Panc1 (cell line): ENCODE data around the gene EPHA3. TPM values are rescaled to one million over a fixed set of nuclear protein-coding genes. Genes with fewer than 3 reads are reported as not detected.

Experiments
- ATAC-seq: fragments of 200-7000 bp; cut with Tn5 transposase; 2 replicates; pipeline ENCODE4 v1.9.1; 2020; ENCODE audit warnings: mild to moderate bottlenecking, moderate library complexity
- BruUV-seq: library from RNA; stranded (reverse); fragments of 400-500 nt; replicated peaks from 2 replicates; lab custom pipeline; 2021; lab: Mats Ljungman, UMichigan
- CTCF ChIA-PET: fragments of 300-600 bp; sonication (Branson Sonifier 250); formaldehyde crosslinking; loops from one replicate; lab custom pipeline; 2022; ENCODE audit warnings: antibody characterized with exemption; lab: Charles Lee
- POLR2A ChIA-PET: fragments of 300-600 bp; sonication (Branson Sonifier 250); formaldehyde crosslinking; loops from one replicate; lab custom pipeline; 2022; ENCODE audit warnings: antibody characterized with exemption; lab: Charles Lee
- DNase-seq: peaks from one replicate; pipeline ENCODE4 v3.0.0-alpha.2; 2010; ENCODE audit warnings: low read depth, low spot score
- H3K27ac ChIP-seq: 2 replicates; pipeline ENCODE4 v1.5.1; 2011; ENCODE audit warnings: mild to moderate bottlenecking, low read length, inconsistent platforms
- H3K27me3 ChIP-seq: fragments of 200-500 bp; sonication (Bioruptor generic); 2 replicates; pipeline ENCODE4 v1.6.0; 2014; ENCODE audit warnings: low read length, inconsistent platforms; ENCODE audit not compliant: control insufficient read depth, insufficient read depth
- H3K36me3 ChIP-seq: fragments of 200-500 bp; sonication (Bioruptor generic); 2 replicates; pipeline ENCODE4 v1.5.1; 2014; ENCODE audit warnings: inconsistent platforms, mild to moderate bottlenecking, low read length, moderate library complexity; ENCODE audit not compliant: control insufficient read depth, insufficient read depth
- H3K4me1 ChIP-seq: 2 replicates; pipeline ENCODE4 v1.5.1; 2011; ENCODE audit warnings: inconsistent platforms, mild to moderate bottlenecking, low read length, moderate library complexity; ENCODE audit not compliant: control insufficient read depth, insufficient read depth
- H3K4me3 ChIP-seq, 2 experiments: 2 replicates each; pipeline ENCODE4 v1.5.1; 2011 to 2012; ENCODE audit warnings: low read depth in 2 of 2, low read length in 2 of 2, mild to moderate bottlenecking in 2 of 2, inconsistent platforms in 1 of 2, moderate library complexity in 1 of 2
- H3K9me3 ChIP-seq: fragments of 200-500 bp; sonication (Bioruptor generic); 2 replicates; pipeline ENCODE4 v1.5.1; 2014; ENCODE audit warnings: low read depth, mild to moderate bottlenecking, inconsistent platforms, low read length, moderate library complexity; ENCODE audit not compliant: control insufficient read depth, insufficient read depth
- POLR2AphosphoS5 ChIP-seq: IDR thresholded peaks from 2 replicates; pipeline ENCODE4 v1.6.1; 2012; ENCODE audit warnings: mild to moderate bottlenecking, low read depth, low read length, moderate library complexity
- SIN3A ChIP-seq: IDR thresholded peaks from 2 replicates; pipeline ENCODE4 v1.6.1; 2012; ENCODE audit warnings: low read depth, mild to moderate bottlenecking, low read length, moderate library complexity, borderline replicate concordance; ENCODE audit not compliant: insufficient read depth
- TCF7L2 ChIP-seq: IDR thresholded peaks from 2 replicates; pipeline ENCODE4 v1.6.1; 2011; ENCODE audit warnings: mild to moderate bottlenecking, low read depth, low read length, inconsistent platforms
- in situ Hi-C: cut with HindIII; loops from 2 replicates; pipeline ENCODE4 v1.10.0; 2016; ENCODE audit warnings: low sequenced_read_pairs, low pct_unique_long_range_greater_than_20kb
- intact Hi-C: fragments of 100-400 bp; cut with micrococcal nuclease; formaldehyde crosslinking; loops from one replicate; pipeline ENCODE4 v1.10.0; 2022; ENCODE audit not compliant: unreplicated experiment
- total RNA-seq: library from RNA; stranded (reverse); gene quantifications from one replicate; pipeline ENCODE4 v1.2.1, GENCODE V29; 2021; ENCODE audit not compliant: unreplicated experiment
- TF ChIP-seq, protein P1 (sequence below), 2 experiments: IDR thresholded peaks; 2 replicates each; pipeline ENCODE4 v1.6.1; 2011 to 2012; ENCODE audit warnings: low read depth in 2 of 2, control low read depth in 1 of 2, low read length in 1 of 2, mild to moderate bottlenecking in 1 of 2, moderate library complexity in 1 of 2; ENCODE audit not compliant: insufficient read depth in 1 of 2
- TF ChIP-seq, protein P2 (sequence below): fragments of 450-650 bp; IDR thresholded peaks from 2 replicates; pipeline ENCODE4 v1.5.1; 2017; ENCODE audit warnings: mild to moderate bottlenecking

EPHA3 gene
- total RNA-seq, 1 experiment from 2014 or later, result 0.05 TPM

DNA sequence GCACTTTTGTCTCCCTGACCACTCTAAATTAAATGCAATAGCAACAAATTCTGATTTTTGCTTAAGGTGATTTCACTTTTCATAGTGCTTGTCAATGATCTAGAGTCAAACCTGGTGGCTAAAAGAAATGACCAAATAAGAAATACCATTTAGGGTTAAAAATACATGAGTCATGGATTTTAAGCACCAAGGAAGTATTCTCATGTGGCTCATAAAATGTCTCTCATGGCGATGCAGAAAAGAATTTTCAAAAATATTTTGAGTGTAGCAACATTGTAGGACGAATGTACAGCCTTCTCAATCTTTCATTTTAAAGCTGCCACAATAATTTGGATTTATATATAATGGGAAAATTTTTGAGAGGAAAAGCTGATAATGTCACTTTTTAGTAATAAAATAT is 193.6 kb downstream of the EPHA3 start:
- Histone ChIP-seq H3K4me1 (no peaks in the 10 kb centered on the region), H3K27ac (no peak overlapping the region), H3K27me3 (no peaks in the 10 kb centered on the region), H3K4me3 (no peak overlapping the region), H3K36me3 (no peaks in the 10 kb centered on the region), H3K9me3 (no peaks in the 10 kb centered on the region)
- in situ Hi-C loops (no loop called here), intact Hi-C loops (no loop called here)
- CTCF ChIA-PET, result no interaction called here
- BruUV-seq, result no TSS peak
- POLR2A ChIA-PET, result no interaction called here
- TF ChIP-seq, protein P1, sequence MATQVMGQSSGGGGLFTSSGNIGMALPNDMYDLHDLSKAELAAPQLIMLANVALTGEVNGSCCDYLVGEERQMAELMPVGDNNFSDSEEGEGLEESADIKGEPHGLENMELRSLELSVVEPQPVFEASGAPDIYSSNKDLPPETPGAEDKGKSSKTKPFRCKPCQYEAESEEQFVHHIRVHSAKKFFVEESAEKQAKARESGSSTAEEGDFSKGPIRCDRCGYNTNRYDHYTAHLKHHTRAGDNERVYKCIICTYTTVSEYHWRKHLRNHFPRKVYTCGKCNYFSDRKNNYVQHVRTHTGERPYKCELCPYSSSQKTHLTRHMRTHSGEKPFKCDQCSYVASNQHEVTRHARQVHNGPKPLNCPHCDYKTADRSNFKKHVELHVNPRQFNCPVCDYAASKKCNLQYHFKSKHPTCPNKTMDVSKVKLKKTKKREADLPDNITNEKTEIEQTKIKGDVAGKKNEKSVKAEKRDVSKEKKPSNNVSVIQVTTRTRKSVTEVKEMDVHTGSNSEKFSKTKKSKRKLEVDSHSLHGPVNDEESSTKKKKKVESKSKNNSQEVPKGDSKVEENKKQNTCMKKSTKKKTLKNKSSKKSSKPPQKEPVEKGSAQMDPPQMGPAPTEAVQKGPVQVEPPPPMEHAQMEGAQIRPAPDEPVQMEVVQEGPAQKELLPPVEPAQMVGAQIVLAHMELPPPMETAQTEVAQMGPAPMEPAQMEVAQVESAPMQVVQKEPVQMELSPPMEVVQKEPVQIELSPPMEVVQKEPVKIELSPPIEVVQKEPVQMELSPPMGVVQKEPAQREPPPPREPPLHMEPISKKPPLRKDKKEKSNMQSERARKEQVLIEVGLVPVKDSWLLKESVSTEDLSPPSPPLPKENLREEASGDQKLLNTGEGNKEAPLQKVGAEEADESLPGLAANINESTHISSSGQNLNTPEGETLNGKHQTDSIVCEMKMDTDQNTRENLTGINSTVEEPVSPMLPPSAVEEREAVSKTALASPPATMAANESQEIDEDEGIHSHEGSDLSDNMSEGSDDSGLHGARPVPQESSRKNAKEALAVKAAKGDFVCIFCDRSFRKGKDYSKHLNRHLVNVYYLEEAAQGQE (IDR thresholded peaks at IDR 0.05; ENCODE audit: insufficient read depth in 1 of 2, low read depth in 2 of 2, low read length in 1 of 2), result no peak
- TF ChIP-seq POLR2AphosphoS5, result no peak
- no peak for TF ChIP-seq SIN3A
- no peak for TF ChIP-seq TCF7L2
- TF ChIP-seq, protein P2, sequence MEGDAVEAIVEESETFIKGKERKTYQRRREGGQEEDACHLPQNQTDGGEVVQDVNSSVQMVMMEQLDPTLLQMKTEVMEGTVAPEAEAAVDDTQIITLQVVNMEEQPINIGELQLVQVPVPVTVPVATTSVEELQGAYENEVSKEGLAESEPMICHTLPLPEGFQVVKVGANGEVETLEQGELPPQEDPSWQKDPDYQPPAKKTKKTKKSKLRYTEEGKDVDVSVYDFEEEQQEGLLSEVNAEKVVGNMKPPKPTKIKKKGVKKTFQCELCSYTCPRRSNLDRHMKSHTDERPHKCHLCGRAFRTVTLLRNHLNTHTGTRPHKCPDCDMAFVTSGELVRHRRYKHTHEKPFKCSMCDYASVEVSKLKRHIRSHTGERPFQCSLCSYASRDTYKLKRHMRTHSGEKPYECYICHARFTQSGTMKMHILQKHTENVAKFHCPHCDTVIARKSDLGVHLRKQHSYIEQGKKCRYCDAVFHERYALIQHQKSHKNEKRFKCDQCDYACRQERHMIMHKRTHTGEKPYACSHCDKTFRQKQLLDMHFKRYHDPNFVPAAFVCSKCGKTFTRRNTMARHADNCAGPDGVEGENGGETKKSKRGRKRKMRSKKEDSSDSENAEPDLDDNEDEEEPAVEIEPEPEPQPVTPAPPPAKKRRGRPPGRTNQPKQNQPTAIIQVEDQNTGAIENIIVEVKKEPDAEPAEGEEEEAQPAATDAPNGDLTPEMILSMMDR, result no peak
- ATAC-seq (no peak), DNase-seq (no peak)

DNA sequence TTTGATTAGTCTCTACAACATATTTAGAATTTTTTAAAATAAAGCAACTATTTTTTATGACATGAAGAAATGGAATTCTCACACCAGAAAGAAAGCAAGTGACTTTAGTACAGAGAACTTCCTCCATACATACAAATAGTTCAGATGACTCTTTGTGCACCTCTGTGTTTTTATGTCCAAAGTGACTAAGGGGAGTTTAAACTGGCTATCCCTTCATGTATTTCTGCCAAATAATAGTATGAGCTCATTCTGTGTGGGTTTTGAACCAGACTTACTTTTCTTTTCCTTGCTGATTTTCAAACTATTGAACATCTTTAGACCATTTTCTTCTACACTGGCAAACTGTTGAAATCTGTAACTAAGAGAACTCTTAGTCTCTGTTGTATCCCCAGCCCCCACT is 196.3 kb downstream of the EPHA3 start:
- no peaks in the 10 kb centered on the region for H3K36me3 ChIP-seq
- no peak overlapping the region for H3K27ac ChIP-seq
- H3K27me3 ChIP-seq, result no peaks in the 10 kb centered on the region
- no peak overlapping the region for H3K4me3 ChIP-seq
- in situ Hi-C loops (no loop called here), intact Hi-C loops (no loop called here)
- TF ChIP-seq POLR2AphosphoS5, result no peak
- no peak for TF ChIP-seq TCF7L2
- TF ChIP-seq SIN3A, result no peak
- BruUV-seq, result no TSS peak
- H3K9me3 ChIP-seq, result no peaks in the 10 kb centered on the region
- ChIA-PET POLR2A (no interaction called here), CTCF (no interaction called here)
- H3K4me1 ChIP-seq, result no peaks in the 10 kb centered on the region
- DNase-seq (no peak), ATAC-seq (no peak)

DNA sequence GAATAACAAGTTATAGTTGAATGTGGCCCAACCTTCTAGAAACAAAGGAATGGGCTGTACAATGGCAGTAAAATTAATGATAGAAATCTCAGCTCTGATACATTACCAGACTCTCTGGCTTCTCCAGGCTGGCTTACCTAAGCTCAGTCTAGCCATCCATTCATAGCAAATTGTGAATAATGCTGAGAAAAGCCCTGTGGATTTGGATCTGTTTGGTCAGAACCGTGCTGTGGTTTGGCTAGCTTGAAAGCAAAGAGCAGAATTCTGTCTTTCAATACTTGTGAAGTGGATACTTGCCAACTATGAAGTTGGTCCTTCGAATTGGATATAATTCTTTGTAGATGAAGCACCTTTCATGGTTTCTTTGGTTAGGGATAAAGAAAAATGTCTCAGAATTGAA is 199.1 kb downstream of the EPHA3 start:
- DNase-seq, result no peak
- in situ Hi-C loops (no loop called here), intact Hi-C loops (no loop called here)
- TF ChIP-seq, protein P1 (IDR thresholded peaks at IDR 0.05; ENCODE audit: insufficient read depth in 1 of 2, low read depth in 2 of 2, low read length in 1 of 2), result no peak
- TF ChIP-seq SIN3A, result no peak
- TF ChIP-seq POLR2AphosphoS5, result no peak
- no peak for TF ChIP-seq TCF7L2
- TF ChIP-seq, protein P2, result no peak
- BruUV-seq, result no TSS peak
- Histone ChIP-seq H3K27ac (no peak overlapping the region), H3K36me3 (no peaks in the 10 kb centered on the region), H3K9me3 (no peaks in the 10 kb centered on the region), H3K4me1 (no peaks in the 10 kb centered on the region), H3K27me3 (no peaks in the 10 kb centered on the region), H3K4me3 (no peak overlapping the region)
- ATAC-seq, result no peak
- ChIA-PET CTCF (no interaction called here), POLR2A (no interaction called here)
